ENCODE results near the gene ADK. TPM values are rescaled to one million over a fixed set of nuclear protein-coding genes. Genes with fewer than 3 reads are reported as not detected.

ADK gene
- total RNA-seq, 4 donors from 2014 or later, result 15.9 to 28.8 (median 23.3) TPM

DNA sequence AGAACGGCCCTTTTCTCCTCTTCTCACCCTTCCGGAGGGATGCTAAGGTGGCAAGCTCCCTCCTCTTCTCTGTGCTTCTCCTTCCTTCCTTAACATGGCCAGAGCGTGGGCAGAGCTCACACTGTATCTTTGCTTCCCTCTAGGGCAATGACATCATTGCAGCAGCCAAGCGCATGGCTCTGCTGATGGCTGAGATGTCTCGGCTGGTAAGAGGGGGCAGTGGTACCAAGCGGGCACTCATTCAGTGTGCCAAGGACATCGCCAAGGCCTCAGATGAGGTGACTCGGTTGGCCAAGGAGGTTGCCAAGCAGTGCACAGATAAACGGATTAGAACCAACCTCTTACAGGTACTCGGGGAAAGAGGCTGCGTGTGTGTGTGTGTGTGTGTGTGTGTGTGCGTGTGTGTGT lies 37.0 kb upstream of the ADK start:
- H3K4me3 ChIP-seq, result no peak overlapping the region
- H3K27me3 ChIP-seq, result no peaks in the 10 kb centered on the region
- in situ Hi-C loops (cut with MboI; ENCODE audit: low sequenced_read_pairs in 4 of 4), result no loop called here
- no peaks in the 10 kb centered on the region for H3K9me3 ChIP-seq
- no peak for ATAC-seq
- intact Hi-C loops (cut with DNase I; ENCODE audit: low total_unique reads), result no loop called here
- TF ChIP-seq CTCF (IDR thresholded peaks at IDR 0.05 in 4 of 5, conservative IDR thresholded peaks at IDR 0.05 in 1 of 5), result no peak
- TF ChIP-seq POLR2A (IDR thresholded peaks at IDR 0.05), result no peak
- DNase-seq, result no peak
- H3K4me1 ChIP-seq, result peaks cover 0 to 3% of the 10 kb centered on the region in 2 donors
- H3K36me3 ChIP-seq, result peaks cover 0 to 98% of the 10 kb centered on the region in 2 donors
- H3K27ac ChIP-seq, result peak overlapping the region in 2 of 4 donors; percentile 17 to 19

DNA sequence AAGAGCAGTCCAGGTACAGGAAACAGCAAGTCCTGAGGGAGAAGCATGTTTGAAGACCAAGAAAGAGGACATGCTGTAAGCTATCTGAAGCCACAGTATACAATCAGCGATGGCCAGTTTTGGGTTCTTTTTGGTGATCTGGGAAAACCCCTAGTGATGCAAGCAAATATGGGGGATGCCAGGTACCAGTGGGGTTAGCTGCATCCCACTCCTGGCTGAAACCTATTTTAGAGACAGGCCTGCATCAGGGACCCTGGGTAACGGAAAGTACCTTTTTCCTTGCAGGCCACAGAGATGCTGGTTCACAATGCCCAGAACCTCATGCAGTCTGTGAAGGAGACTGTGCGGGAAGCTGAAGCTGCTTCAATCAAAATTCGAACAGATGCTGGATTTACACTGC lies 33.3 kb upstream of the ADK start:
- no peak for ATAC-seq
- TF ChIP-seq POLR2A (IDR thresholded peaks at IDR 0.05) (no peak), CTCF (IDR thresholded peaks at IDR 0.05 in 4 of 5, conservative IDR thresholded peaks at IDR 0.05 in 1 of 5) (no peak)
- H3K27me3 ChIP-seq, result no peaks in the 10 kb centered on the region
- in situ Hi-C loops (cut with MboI; ENCODE audit: low sequenced_read_pairs in 4 of 4) (no loop called here), intact Hi-C loops (cut with DNase I; ENCODE audit: low total_unique reads) (no loop called here)
- peak overlapping the region in 1 of 4 donors; percentile 72 for H3K27ac ChIP-seq
- no peaks in the 10 kb centered on the region for H3K9me3 ChIP-seq
- H3K4me3 ChIP-seq, result no peak overlapping the region
- H3K36me3 ChIP-seq, result peaks cover 0 to 93% of the 10 kb centered on the region in 2 donors
- no peak for DNase-seq
- H3K4me1 ChIP-seq, result peaks cover 0 to 3% of the 10 kb centered on the region in 2 donors

GRCh38 chr10:74118804-74119203 lies 32.2 kb upstream of the ADK start:
- Histone ChIP-seq H3K4me1 (peaks cover 0 to 3% of the 10 kb centered on the region in 2 donors), H3K4me3 (no peak overlapping the region), H3K9me3 (no peaks in the 10 kb centered on the region), H3K36me3 (peaks cover 0 to 92% of the 10 kb centered on the region in 2 donors), H3K27ac (peak overlapping the region in 3 of 4 donors; percentile 1 to 72 (median 57)), H3K27me3 (no peaks in the 10 kb centered on the region)
- TF ChIP-seq CTCF (IDR thresholded peaks at IDR 0.05 in 4 of 5, conservative IDR thresholded peaks at IDR 0.05 in 1 of 5) (no peak), POLR2A (IDR thresholded peaks at IDR 0.05) (no peak)
- DNase-seq, result peak in 1 of 2 donors; percentile 30
- intact Hi-C loops (cut with DNase I; ENCODE audit: low total_unique reads) (no loop called here), in situ Hi-C loops (cut with MboI; ENCODE audit: low sequenced_read_pairs in 4 of 4) (no loop called here)
- ATAC-seq, result peak; percentile 24 to 42

- Histone ChIP-seq H3K36me3 (peaks cover 0 to 91% of the 10 kb centered on the region in 2 donors), H3K4me1 (peaks cover 0 to 3% of the 10 kb centered on the region in 2 donors), H3K27ac (peak overlapping the region in 2 of 4 donors; percentile 3 to 20), H3K4me3 (no peak overlapping the region), H3K9me3 (no peaks in the 10 kb centered on the region), H3K27me3 (no peaks in the 10 kb centered on the region)
- intact Hi-C loops (cut with DNase I; ENCODE audit: low total_unique reads), result no loop called here
- DNase-seq (no peak), ATAC-seq (no peak)
- TF ChIP-seq CTCF (IDR thresholded peaks at IDR 0.05 in 4 of 5, conservative IDR thresholded peaks at IDR 0.05 in 1 of 5) (no peak), POLR2A (IDR thresholded peaks at IDR 0.05) (no peak)
- in situ Hi-C loops (cut with MboI; ENCODE audit: low sequenced_read_pairs in 4 of 4), result no loop called here
These were observed 30.1 kb upstream of the ADK start for GRCh38 chr10:74120911-74121310.

GRCh38 chr10:74121368-74121767 lies 29.7 kb upstream of the ADK start:
- no peak for DNase-seq
- Histone ChIP-seq H3K9me3 (no peaks in the 10 kb centered on the region), H3K27ac (peak overlapping the region in 2 of 4 donors; percentile 3 to 20), H3K36me3 (peaks cover 0 to 91% of the 10 kb centered on the region in 2 donors), H3K4me1 (peaks cover 0 to 3% of the 10 kb centered on the region in 2 donors), H3K27me3 (no peaks in the 10 kb centered on the region), H3K4me3 (no peak overlapping the region)
- TF ChIP-seq CTCF (IDR thresholded peaks at IDR 0.05 in 4 of 5, conservative IDR thresholded peaks at IDR 0.05 in 1 of 5), result no peak
- no peak for ATAC-seq
- intact Hi-C loops (cut with DNase I; ENCODE audit: low total_unique reads) (no loop called here), in situ Hi-C loops (cut with MboI; ENCODE audit: low sequenced_read_pairs in 4 of 4) (no loop called here)
